ES-I3 (cell line): ENCODE data around the gene PEPD.
"Not testable (repeated sequence)": the region's sequence is repeated elsewhere in the genome, so short reads cannot be mapped to it uniquely, and the experiment has no call there.

Experiments
- H3K36me3 ChIP-seq: 2 replicates; pipeline ENCODE4 v1.6.1; 2013; ENCODE audit warnings: mild to moderate bottlenecking, low read length, control low read depth, moderate library complexity; ENCODE audit not compliant: insufficient read depth
- H3K4me1 ChIP-seq: 2 replicates; pipeline ENCODE4 v1.6.1; 2013; ENCODE audit warnings: mild to moderate bottlenecking, control low read depth, low read length; ENCODE audit not compliant: insufficient read depth
- H3K9ac ChIP-seq: 2 replicates; pipeline ENCODE4 v1.6.1; 2013; ENCODE audit warnings: low read depth, mild to moderate bottlenecking, low read length, moderate library complexity
- H3K9me3 ChIP-seq: 2 replicates; pipeline ENCODE4 v1.6.1; 2013; ENCODE audit warnings: mild to moderate bottlenecking, low read length, moderate library complexity; ENCODE audit not compliant: control insufficient read depth, insufficient read depth

The PEPD gene

DNA sequence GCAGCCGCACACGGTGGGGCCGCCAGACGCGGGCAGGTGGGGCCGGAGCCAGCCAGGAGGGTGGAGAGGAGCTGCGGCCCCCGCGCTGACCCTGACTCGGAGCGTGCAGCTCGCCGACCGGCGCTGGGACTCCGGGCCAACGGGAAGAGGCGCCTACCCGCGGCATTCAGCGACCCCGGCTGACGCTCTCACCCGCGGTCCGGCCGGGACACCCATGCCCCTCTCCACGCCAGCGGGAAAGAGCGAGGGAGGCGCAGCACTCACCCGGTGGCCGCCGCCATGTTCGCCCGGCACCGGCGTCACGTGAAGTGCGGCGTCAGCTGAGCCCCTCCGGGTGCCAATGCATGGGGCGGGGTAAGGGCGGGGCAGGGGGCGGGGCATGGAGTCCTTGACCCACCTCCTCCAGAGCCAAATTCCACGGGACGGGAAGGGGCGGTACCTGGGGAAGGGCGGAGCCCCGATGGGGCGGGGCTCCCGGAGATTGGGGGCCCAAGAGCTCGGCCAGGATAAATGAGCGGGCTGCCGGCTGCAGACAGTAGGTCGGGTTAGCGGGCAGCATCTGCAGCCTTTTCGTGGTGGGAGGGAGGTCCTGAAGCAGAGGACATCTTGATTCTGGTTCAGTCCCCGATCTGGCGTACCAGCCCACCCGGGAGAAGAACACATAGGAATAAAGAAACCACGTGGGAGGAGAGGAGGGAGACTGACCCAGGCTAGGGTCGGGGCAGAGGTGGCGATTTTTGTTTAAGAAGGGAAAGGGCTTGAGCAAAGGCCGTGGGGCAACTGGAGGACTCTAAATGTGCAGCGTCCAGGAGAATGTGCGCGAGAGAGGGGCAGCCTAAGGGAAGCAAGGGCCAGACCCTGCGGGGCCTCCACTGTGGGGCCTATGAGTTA is at the start of gene PEPD:
TSS of gene PEPD (minus strand) at position 312 of the 891 bp plus-strand sequence. CDS start at position 281, 31 bp downstream.
- no peaks in the 10 kb centered on the region for H3K36me3 ChIP-seq
- H3K9me3 ChIP-seq, result no peaks in the 10 kb centered on the region
- peak within 1 kb of the TSS; percentile 79 for H3K9ac ChIP-seq
- peaks cover 5% of the 10 kb centered on the region for H3K4me1 ChIP-seq

- Histone ChIP-seq H3K4me1 (peaks cover 27% of the 10 kb centered on the region), H3K9me3 (no peaks in the 10 kb centered on the region; the same call in 1 of the 2 replicates), H3K9ac (no peak overlapping the region), H3K36me3 (no peaks in the 10 kb centered on the region)
Observed at GRCh38 chr19:33569821-33570220, 48.2 kb upstream of the PEPD start.

- Histone ChIP-seq H3K4me1 (peaks cover 30% of the 10 kb centered on the region), H3K9ac (no peak overlapping the region), H3K9me3 (no peaks in the 10 kb centered on the region; the same call in 1 of the 2 replicates), H3K36me3 (no peaks in the 10 kb centered on the region)
Observed at GRCh38 chr19:33568706-33569105, 47.1 kb upstream of the PEPD start.

DNA sequence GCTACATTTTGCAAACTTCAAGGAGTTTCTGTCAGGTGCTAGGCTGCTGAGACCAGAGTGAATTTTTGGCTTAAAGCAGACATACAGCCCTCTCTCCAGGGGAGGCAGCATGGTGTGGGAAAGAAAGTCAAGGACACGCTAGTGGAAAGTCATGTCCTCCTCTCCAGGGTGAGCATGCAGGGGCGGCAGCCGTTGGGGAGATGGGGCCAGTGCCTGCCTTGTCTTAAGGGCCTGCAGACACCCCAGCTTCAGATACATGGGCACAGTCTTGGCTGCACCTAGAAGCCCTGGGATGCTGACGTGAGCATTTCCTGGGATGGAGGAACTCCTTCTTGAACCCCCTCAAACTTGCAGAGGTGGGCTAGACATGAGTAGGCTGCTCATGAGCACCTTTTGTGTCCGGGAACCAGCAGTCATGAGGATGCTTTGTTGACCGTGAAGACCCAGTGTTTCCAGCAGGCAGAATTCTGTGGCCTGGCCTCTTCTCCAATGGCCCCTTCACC is 43.3 kb upstream of the PEPD start:
- H3K9ac ChIP-seq, result no peak overlapping the region

DNA sequence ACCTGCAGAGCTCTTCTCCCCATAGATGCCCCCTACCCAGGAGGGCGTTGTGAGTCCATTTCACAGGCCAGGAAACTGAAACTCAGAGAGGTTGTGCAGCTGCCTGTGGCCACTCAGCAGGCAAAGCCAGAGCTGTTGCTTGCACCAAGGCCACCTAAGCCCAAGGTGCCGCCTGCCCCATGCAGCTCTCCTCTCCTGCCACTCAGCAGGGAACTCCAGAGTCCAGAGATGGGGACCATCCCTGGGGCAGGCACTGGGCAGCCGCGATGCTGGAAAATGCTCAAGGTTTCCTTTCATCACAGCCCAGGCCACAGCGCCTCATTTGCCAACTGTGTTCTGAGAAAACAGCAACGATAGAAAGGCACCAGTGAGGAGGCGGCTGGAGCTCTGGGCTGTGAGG is 41.0 kb upstream of the PEPD start:
- Histone ChIP-seq H3K9me3 (no peaks in the 10 kb centered on the region), H3K9ac (no peak overlapping the region), H3K36me3 (no peaks in the 10 kb centered on the region), H3K4me1 (peaks cover 20% of the 10 kb centered on the region)

More for the DNA sequence above, 43.3 kb upstream of the PEPD start:
- H3K36me3 ChIP-seq, result no peaks in the 10 kb centered on the region
- H3K4me1 ChIP-seq, result peaks cover 24% of the 10 kb centered on the region
- H3K9me3 ChIP-seq, result no peaks in the 10 kb centered on the region

GRCh38 chr19:33561666-33562065 is 40.1 kb upstream of the PEPD start:
- H3K9me3 ChIP-seq, H3K36me3 ChIP-seq, H3K9ac ChIP-seq: not testable (repeated sequence)
- H3K4me1 ChIP-seq, result peaks cover 15% of the 10 kb centered on the region; the same call in 1 of the 2 replicates

DNA sequence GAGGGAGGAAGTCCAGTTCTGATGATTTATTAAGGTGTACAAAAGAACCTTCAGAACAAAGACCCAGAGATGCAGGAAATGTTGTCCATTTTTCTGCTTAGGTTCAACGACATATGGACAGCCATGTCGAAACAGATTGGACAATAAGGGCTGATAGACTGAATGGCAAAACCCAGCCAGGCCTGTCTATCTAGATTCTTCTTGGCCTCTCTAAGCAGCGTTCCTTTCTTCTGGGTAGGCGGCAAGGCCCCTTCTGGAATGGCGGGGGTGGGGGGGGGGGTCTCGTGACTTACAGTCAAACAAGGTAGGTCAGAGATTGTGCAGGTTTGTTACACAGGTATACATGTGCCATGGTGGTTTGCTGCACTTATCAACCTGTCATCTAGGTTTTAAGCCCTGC is 39.7 kb upstream of the PEPD start:
- no peak overlapping the region for H3K9ac ChIP-seq
- H3K9me3 ChIP-seq, result no peaks in the 10 kb centered on the region

GRCh38 chr19:33559996-33560395 is 38.4 kb upstream of the PEPD start:
- H3K9me3 ChIP-seq, result no peaks in the 10 kb centered on the region
- H3K4me1 ChIP-seq, result peaks cover 5% of the 10 kb centered on the region; the same call in 1 of the 2 replicates
- no peak overlapping the region for H3K9ac ChIP-seq
- no peaks in the 10 kb centered on the region for H3K36me3 ChIP-seq

More for the DNA sequence above, 39.7 kb upstream of the PEPD start:
- Histone ChIP-seq H3K4me1 (peaks cover 15% of the 10 kb centered on the region; the same call in 1 of the 2 replicates), H3K36me3 (no peaks in the 10 kb centered on the region)

DNA sequence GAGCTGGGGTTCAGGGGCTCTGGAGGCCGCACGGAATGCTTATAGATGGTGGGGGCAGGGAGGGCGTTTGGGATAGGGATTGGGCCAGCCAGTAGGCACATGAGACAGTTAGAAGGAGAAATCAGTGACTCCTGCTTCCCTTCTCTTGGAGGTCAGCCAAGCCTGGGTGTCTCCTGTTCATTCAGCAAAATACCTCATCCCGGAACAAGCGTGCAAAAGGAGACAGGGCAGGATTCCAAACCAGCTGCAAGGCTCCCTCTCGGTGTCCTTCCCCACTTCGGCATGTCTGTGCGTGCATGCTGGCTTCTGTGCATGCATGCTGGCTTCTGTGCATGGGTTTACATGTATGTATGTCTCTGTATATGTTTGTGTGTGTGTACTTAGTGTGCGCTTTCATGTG is 37.3 kb upstream of the PEPD start:
- Histone ChIP-seq H3K9ac (no peak overlapping the region), H3K4me1 (no peaks in the 10 kb centered on the region), H3K36me3 (no peaks in the 10 kb centered on the region), H3K9me3 (no peaks in the 10 kb centered on the region)

GRCh38 chr19:33558151-33558550 is 36.6 kb upstream of the PEPD start:
- Histone ChIP-seq H3K36me3 (no peaks in the 10 kb centered on the region), H3K9me3 (no peaks in the 10 kb centered on the region)

DNA sequence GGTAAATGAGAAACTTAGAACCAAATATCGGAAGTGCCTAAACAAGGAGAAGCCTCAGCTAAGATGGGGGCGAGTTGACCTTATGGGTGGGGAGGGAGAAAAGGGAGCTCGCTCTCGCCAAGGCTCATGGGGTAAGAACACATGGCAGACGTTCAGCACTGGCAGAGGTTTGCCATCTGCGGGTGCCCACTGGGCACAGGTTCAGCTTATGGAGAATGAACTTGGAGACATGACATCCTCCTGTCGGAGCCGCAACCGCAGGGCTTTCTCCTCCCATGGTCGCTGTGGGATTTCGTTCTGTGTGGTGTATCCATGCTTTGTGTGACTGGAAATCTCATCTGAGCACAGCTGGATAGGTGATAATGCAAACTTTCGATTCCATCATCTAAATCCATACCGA is 36.1 kb upstream of the PEPD start:
- Histone ChIP-seq H3K4me1 (no peaks in the 10 kb centered on the region), H3K9me3 (no peaks in the 10 kb centered on the region), H3K36me3 (no peaks in the 10 kb centered on the region), H3K9ac (no peak overlapping the region)

More at GRCh38 chr19:33558151-33558550, 36.6 kb upstream of the PEPD start:
- Histone ChIP-seq H3K9ac (no peak overlapping the region), H3K4me1 (no peaks in the 10 kb centered on the region)

GRCh38 chr19:33557196-33557595 is 35.6 kb upstream of the PEPD start:
- H3K9me3 ChIP-seq, result no peaks in the 10 kb centered on the region
- no peak overlapping the region for H3K9ac ChIP-seq
- no peaks in the 10 kb centered on the region for H3K4me1 ChIP-seq
- no peaks in the 10 kb centered on the region for H3K36me3 ChIP-seq

GRCh38 chr19:33556261-33556660 is 34.7 kb upstream of the PEPD start:
- no peaks in the 10 kb centered on the region for H3K9me3 ChIP-seq
- H3K9ac ChIP-seq, result no peak overlapping the region
- no peaks in the 10 kb centered on the region for H3K4me1 ChIP-seq
- no peaks in the 10 kb centered on the region for H3K36me3 ChIP-seq

DNA sequence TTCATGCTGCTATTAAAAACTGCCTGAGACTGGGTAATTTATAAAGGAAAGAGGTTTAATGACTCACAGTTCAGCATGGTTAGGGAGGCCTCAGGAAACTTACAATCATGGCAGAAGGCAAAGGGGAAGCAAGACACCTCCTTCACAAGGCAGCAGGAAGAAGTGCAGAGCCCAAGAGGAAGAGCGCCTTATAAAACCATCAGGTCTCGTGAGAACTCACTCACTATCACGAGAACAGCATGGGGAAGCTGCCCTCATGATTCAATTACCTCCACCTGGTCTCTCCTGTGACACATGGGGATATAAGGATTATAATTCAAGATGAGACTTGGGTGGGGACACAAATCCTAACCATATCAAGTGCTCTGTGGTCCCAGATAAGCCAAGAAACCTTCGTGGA is 34.1 kb upstream of the PEPD start:
- not testable (repeated sequence) for H3K9ac ChIP-seq, H3K36me3 ChIP-seq, H3K4me1 ChIP-seq, H3K9me3 ChIP-seq

- no peak overlapping the region for H3K9ac ChIP-seq
- H3K36me3 ChIP-seq, result no peaks in the 10 kb centered on the region
- no peaks in the 10 kb centered on the region for H3K9me3 ChIP-seq
- H3K4me1 ChIP-seq, result no peaks in the 10 kb centered on the region
Observed at GRCh38 chr19:33554821-33555220, 33.2 kb upstream of the PEPD start.
